ENCODE measurements around the gene BARD1.
"Not testable (repeated sequence)": the region's sequence is repeated elsewhere in the genome, so short reads cannot be mapped to it uniquely, and the experiment has no call there.

Gene BARD1

DNA sequence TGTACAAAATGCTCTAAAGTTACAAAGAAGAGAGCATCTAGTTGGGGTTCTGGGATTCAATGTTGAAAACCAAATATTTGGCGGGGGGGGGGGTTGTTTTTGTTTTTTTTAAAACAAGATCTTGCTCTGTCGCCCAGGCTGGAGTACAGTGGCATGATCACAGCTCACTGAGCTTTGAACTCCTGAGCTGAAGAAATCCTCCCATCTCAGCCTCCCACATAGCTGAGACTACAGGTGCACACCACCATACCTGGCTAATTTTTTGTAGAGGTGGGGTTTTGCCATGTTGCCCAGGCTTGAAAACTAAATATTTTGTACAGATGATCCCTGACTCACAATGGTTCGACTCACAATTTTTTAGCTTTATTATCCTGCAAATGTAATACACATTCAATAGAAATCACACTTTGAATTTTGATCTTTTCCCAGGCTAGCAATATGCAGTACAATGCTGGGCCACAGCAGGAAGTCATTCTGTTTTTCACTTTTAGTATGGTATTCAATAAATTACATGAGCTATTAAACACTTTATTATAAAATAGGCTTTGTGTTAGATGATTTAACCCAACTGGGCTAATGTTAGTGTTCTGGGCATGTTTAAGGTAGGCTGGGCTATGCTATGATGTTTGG is 7.6 kb downstream of the BARD1 start:
- no peak for DNase-seq (ENCODE audit: extremely low spot score)
- TF ChIP-seq, protein P1, sequence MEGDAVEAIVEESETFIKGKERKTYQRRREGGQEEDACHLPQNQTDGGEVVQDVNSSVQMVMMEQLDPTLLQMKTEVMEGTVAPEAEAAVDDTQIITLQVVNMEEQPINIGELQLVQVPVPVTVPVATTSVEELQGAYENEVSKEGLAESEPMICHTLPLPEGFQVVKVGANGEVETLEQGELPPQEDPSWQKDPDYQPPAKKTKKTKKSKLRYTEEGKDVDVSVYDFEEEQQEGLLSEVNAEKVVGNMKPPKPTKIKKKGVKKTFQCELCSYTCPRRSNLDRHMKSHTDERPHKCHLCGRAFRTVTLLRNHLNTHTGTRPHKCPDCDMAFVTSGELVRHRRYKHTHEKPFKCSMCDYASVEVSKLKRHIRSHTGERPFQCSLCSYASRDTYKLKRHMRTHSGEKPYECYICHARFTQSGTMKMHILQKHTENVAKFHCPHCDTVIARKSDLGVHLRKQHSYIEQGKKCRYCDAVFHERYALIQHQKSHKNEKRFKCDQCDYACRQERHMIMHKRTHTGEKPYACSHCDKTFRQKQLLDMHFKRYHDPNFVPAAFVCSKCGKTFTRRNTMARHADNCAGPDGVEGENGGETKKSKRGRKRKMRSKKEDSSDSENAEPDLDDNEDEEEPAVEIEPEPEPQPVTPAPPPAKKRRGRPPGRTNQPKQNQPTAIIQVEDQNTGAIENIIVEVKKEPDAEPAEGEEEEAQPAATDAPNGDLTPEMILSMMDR (IDR thresholded peaks at IDR 0.05; ENCODE audit: control extremely low read depth, extremely low read depth, low read depth, missing control alignments) = no peak
- POLR2A ChIA-PET = no interaction called here
- CTCF ChIA-PET = no interaction called here

DNA sequence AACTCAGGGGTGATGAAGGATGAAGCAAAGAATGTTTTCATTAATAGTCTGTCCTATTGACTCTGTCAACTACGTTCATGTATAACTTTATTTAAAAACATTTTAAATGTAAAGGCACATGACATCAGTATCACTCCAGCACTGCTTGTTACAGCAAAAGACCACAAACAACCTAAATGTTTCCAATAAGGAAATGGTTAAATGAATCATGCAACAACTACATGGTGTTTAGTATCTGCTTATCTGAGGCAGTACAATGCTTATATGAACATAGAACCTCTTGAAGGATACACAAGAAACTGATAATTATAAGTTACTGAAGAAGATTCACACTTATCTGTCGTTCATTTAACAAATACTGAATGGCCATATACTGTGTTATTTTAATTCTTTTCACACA is 8.4 kb downstream of the BARD1 start:
- TF ChIP-seq, protein P1 (IDR thresholded peaks at IDR 0.05; ENCODE audit: control extremely low read depth, extremely low read depth, low read depth, missing control alignments) = no peak
- ChIA-PET CTCF (no interaction called here), POLR2A (no interaction called here)
- no peak for DNase-seq (ENCODE audit: extremely low spot score)

DNA sequence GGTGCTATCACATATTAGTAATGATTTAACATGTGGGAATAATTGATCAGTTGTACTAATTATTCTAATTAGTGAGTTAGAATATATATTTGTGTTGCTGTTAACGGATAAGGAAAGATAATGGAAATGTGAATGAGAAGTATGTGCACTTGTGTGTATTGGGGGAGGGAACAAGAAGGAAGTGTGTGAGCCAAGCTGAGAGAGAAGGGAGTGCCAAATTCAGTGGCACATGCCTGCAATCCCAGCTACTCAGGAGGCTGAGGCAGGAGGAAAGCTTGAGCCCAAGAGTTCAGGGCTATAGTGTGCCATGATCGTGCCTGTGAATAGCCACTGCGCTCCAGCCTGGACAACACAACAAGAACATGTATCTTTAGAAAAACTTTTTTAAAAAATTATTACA is 9.3 kb downstream of the BARD1 start:
- ChIA-PET CTCF (interaction anchor here (0.9 kb wide), 1 partner anchor 121 kb away, joined by 3 read pairs; no protein-coding TSS in a partner anchor), POLR2A (no interaction called here)
- DNase-seq (ENCODE audit: extremely low spot score) = no peak
- TF ChIP-seq, protein P1 (IDR thresholded peaks at IDR 0.05; ENCODE audit: control extremely low read depth, extremely low read depth, low read depth, missing control alignments) = no peak

DNA sequence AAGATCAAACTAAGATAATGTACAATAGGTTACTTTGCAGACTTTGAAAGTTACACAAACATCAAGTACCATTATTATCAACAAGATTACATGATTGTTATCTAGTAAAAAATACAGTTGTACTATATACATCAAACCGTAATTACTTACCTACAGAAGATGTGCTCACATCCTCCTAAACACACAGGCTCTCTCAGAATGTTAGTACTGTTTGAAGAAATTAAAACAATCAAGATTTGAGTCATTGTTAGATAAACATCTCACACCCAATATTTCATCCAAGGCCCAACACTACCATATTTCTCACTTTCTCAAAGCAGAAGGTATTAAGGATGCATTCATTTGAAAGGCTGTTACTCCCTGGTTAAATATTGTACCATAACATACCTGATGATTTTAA is 12.6 kb downstream of the BARD1 start:
- POLR2A ChIA-PET = no interaction called here
- DNase-seq (ENCODE audit: extremely low spot score) = no peak
- TF ChIP-seq, protein P1 (IDR thresholded peaks at IDR 0.05; ENCODE audit: control extremely low read depth, extremely low read depth, low read depth, missing control alignments) = no peak
- CTCF ChIA-PET = interaction anchor here (3.0 kb wide), 1 partner anchor 8 kb away, joined by 10 read pairs; no protein-coding TSS in a partner anchor

DNA sequence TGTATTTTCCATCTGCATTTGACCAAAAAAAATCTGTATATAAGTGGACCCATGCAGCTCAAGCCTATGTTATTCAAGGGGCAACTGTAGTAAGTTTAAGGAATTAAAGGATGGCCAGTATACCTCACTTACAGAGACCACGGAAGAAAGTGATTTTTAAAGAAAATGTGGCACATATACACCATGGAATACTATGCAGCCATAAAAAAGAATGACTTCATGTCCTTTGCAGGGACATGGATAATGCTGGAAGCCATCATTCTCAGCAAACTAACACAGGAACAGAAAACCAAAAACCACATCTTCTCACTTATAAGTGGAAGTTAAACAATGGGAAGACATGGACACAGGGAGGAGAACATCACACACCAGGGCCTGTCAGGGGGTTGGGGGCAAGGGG is 26.3 kb downstream of the BARD1 start:
- POLR2A ChIA-PET; CTCF ChIA-PET; DNase-seq (ENCODE audit: extremely low spot score): not testable (repeated sequence)

DNA sequence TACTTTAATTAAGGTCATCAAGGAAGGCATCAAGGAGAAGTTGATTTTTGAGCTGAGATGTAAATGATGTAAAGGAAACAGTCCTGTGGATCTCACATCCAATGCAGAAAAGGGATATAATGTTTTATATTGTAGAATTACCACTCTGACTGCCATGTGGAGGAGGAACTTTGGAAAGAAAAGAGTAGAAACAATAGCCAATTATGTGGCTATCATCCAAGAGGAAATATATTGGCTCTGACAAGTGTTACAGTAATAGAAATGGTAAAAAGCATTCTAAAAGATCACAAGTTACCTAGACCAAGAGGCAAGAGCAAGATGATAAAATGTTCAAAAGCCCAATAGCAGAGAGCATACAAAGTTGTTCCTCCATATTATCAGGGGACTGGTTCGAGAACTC is 26.8 kb downstream of the BARD1 start:
- DNase-seq (ENCODE audit: extremely low spot score) = no peak
- TF ChIP-seq, protein P1 (IDR thresholded peaks at IDR 0.05; ENCODE audit: control extremely low read depth, extremely low read depth, low read depth, missing control alignments) = no peak
- POLR2A ChIA-PET = no interaction called here
- CTCF ChIA-PET = no interaction called here

DNA sequence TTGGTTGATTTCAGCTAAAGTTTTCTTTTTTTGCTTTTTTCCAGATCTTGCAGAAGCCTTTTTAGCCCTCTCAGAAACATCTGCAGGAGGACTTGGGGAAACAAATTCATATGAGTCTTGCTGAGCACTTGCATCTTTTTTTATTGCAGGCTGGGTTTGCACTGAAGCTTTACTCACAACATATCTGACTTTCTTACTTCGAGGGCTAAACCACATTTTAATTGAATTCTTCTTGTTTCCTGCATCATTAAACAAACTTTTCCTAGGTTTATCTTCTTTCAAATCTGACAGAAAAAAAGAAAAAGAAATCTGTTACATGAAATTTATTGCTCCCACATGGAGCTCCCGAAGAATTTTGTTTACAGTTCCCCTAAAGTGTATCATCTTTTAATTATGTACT is 28.3 kb downstream of the BARD1 start:
- TF ChIP-seq, protein P1 (IDR thresholded peaks at IDR 0.05; ENCODE audit: control extremely low read depth, extremely low read depth, low read depth, missing control alignments) = no peak
- DNase-seq (ENCODE audit: extremely low spot score) = no peak
- ChIA-PET POLR2A (no interaction called here), CTCF (interaction anchor here (1.5 kb wide), 1 partner anchor 29 kb away, joined by 3 read pairs; no protein-coding TSS in a partner anchor)
